ENCODE data around the gene SAMD11.
A peak's percentile ranks its signal among the peaks of the same experiment; 100 is the strongest.
"Not testable (repeated sequence)": the region's sequence is repeated elsewhere in the genome, so short reads cannot be mapped to it uniquely, and the experiment has no call there.

SAMD11 gene

DNA sequence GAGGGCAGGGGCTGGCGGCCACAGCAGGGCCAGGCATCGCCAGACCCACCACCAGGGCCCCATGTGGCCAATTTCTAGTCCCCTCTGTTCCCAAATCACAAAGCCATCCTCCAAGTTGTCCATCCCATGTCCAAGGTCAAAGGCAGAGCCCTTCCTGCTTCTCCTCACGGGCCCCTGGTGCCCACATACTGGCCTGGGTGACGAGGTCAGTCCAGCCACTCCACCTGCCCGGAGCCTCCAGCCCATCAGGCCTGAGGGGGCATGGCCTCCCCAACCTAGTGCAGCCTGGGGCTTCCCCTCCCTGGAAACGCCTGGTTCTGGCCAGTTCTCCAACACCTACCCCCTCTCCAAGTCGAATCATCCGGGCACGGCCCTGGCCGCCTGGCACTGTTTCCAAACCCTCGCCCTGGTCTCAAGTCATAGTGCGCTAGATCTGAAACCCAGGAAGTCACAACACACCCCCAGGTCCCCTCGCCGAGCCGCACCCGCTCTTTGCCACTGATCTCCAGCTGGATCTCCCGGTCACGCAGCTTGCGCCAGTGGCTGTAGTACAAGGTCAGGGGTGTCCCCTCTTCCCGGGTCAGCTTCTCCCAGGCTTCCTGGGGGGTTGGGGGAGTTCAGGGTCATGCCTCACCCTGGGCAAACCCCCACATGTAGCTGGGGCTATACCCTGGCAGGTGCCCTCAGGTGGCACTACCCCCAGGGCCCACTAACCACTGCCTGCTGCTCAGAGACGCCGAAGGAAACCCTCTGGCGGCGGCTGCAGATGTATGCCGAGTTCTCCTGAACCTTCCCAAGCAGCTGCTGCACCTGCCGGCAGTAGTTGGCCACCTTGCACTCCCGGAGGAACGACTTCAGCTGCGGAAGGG, 22.2 kb downstream of the SAMD11 start:
- no peak for DNase-seq (ENCODE audit: low read depth)

DNA sequence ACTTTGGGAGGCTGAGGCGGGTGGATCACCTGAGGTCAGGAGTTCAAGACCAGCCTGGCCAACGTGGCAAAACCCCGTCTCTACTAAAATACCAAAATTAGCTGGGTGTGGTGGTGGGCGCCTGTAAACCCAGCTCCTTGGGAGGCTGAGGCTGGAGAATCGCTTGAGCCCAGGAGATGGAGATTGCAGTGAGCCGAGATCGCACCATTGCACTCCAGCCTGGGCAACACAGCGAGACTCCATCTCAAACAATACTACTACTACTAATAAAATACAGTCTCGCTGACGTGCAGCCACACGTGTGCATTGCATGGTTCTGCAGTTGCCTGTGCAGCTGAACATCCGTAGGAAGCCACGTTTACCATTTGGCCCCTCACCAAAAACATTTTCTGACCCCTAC, 23.1 kb downstream of the SAMD11 start:
- DNase-seq (ENCODE audit: low read depth) = not testable (repeated sequence)

DNA sequence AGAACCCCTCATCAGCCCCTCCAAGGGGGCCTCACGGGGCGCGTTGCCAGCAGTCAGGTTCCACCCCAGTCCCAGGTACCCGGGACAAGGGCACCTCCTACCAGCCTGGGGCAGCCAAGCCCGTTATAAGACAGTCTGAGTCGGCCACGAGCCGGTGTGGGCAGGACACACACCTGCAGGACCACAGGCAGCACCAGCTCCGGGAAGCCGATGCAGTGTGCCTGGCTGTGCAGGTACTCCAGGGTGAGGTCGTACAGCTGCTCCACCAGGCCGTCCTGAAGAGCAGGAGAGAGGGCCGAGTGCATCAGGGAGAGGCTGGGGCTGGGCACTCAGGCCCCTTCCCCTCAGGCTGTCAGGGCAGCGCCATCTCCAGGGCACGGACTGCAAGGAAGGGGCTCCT, 24.2 kb downstream of the SAMD11 start:
- DNase-seq (ENCODE audit: low read depth) = no peak

DNA sequence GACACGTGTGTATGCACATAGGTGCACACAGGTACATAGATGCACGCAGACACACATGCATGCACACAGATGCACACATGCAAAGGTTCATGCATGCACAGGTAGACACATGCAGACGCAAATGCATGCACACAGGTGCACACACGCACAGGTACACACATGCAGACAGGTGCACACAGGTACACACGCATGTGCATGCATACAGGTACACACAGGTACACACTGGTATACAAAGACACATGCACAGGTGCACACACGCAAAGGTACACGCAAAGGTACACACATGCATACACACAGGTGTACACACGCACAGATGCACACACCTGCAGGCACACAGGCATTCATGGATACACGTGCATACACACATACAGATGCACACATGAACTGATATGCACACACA, 26.5 kb downstream of the SAMD11 start:
- DNase-seq (ENCODE audit: low read depth) = no peak

DNA sequence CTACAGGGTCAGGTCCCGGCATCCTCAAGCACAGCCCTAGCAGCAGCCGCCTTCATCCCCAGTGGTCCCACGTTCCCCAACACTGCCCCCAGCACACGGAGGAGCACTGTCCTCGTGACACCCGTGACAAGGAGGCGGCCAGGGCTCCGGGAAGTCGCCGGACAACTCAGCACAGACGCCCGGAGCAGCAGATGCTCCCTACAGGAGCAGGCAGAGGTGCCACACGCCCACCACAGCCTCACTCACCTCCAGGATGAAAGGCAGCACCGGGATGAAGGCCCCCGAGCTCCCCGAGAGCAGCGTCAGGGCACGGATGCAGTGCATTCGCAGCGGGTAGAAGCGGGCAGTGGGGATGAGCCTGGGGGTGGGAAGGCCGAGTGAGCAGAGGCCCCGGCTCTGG, 27.2 kb downstream of the SAMD11 start:
- DNase-seq (ENCODE audit: low read depth) = no peak

DNA sequence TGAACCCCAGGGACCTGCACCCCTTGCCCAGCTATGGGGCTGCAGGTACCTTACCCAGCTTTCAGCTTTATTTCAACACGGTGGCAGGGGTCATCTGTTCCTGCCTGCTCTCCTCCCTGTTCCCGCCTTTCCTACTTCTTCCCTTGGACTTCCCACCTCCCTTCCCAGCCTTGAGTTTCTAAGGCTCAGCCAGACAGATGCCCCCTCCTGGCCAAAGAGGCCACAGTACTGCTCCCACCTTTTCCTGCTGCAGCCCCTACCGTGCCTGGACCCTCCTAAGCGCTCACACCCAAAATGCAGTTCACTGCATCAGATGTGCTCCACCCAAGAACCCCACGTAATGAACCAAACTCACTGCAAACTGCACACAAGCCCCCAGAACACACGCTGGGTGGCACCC, 27.6 kb downstream of the SAMD11 start:
- DNase-seq (ENCODE audit: low read depth) = no peak

DNA sequence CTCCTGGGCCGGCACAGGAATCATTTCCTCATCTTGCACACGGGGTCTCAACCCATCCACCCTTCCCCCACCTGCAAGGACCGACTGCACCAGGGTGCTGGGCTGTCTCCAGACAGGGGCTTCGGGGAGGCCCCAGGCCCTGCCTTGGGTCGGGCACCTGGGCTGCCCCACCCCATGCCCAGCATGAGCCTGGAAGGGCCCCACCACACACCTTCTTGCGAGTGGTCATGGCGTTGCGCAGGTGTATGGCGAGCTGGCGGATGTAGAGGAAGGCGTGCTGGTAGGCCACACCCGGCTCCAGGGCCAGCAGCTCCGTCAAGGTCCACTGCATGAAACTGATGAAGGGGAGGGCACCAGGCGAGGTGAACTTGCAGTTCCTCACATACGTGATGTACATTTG, 28.5 kb downstream of the SAMD11 start:
- no peak for DNase-seq (ENCODE audit: low read depth)

DNA sequence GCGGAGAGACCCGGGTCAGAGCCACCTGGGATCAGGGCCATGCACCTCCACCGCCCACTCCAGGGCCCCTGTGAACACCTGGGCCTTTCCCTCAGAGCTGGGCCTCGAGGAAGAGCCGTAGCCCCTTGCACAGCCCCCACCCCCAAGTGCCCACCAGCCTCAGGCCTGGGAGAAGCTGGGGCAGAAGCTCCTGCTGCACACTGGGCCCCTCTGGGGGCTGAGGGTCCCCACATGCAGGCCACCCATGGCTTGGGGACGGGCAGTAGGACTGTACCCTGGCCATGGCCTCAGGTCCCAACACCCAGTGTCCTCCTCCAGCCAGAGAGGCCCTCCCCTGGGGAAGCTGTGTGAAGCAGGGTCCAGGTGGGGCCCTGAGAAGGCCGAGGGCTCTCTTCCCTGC, 28.9 kb downstream of the SAMD11 start:
- DNase-seq (ENCODE audit: low read depth) = no peak

DNA sequence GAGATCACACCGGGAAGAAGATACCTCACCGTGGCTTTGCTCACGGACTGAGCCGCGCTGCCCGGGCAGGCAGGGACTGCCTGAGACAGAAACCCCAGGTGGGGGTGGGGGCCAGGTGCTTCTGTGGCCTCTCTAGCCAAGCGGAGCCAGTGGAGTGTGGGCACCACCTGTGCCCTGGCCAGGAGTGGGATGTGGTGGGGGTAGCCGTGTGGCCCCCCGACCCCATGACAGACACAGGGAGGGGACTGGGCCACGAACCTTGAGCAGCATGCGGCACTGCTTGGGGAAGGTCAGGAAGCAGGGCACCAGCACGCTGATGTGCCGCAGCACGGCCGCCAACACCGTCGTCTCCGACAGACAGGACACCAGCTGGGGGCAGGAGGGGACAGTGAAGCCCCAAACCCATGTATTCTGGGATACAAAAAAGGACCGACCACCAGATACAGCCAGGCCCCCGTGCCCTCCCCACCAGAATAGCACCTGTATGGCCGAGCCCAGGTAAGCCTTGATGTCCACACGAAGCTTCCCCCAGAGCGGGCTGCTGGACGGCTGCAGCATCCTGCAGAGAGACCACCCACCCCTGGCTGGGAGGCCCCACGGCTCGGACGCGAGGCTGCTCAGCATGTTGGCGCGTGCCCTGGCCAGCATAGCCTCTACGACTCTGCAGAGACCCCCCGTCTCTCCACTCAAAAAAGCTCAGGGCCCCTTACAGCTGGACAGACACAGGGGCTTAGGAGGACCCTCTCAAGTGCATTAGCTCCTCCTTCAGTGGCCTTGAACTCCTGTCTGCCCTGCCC, 30.0 kb downstream of the SAMD11 start:
- no peak for DNase-seq (ENCODE audit: low read depth)

DNA sequence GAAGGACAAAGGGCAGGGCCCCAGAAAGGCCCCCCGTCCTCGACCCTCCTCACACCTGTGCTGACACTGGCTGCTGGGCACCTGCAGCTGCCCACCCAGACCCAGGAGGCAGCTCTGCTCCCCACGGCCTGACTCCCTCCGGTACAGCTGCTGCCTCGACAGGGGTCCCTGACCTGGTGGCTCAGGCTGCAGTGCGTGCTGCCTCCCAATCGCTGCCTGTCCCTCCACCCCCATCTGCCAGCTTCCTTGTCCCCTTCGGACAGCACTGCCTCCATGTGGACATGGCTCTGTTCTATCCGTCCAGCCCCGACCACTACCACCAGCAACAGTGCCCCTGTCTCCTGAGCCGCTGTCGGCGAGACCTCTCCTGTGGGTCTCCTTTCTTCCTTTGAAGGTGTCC, 31.2 kb downstream of the SAMD11 start:
- no peak for DNase-seq (ENCODE audit: low read depth)

DNA sequence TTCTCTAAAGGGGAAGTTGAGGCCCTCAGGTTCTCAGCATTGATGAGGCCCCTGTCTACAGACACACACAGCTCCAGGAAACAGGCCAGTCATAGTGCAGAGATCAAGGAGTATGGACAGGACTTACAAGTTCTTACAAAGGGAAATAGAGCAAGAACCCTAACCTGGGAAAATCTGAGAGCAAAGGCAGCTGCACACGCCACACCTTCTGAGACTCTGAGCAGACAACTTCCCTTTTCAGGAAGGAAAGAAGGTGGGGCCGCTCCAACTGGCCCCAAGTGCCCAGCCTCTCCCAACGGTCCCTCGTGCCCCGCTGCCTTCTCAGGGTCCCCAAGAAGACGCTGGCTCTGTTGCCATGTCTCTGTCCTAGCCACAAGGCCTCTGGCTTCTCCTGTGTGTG, 31.8 kb downstream of the SAMD11 start:
- DNase-seq (ENCODE audit: low read depth) = no peak

DNA sequence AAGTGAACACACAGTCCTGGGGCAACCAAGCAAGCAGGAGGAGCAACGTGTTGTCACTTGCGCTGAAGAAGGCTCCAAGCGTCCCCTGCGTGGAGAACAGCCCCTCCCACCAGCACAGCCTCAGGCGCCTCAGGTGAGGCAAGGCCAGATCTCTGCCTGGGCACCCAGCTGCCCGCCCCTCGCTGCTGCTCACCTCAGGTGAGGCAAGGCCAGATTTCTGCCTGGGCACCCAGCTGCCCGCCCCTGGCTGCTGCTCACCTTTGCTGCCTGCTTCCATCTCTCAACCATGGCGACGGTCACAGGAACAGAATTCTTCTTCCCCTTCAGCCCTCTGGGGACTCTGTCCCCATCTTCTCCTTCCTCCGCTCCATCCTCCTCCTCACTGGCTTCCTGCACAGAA, 32.9 kb downstream of the SAMD11 start:
- DNase-seq (ENCODE audit: low read depth) = no peak

DNA sequence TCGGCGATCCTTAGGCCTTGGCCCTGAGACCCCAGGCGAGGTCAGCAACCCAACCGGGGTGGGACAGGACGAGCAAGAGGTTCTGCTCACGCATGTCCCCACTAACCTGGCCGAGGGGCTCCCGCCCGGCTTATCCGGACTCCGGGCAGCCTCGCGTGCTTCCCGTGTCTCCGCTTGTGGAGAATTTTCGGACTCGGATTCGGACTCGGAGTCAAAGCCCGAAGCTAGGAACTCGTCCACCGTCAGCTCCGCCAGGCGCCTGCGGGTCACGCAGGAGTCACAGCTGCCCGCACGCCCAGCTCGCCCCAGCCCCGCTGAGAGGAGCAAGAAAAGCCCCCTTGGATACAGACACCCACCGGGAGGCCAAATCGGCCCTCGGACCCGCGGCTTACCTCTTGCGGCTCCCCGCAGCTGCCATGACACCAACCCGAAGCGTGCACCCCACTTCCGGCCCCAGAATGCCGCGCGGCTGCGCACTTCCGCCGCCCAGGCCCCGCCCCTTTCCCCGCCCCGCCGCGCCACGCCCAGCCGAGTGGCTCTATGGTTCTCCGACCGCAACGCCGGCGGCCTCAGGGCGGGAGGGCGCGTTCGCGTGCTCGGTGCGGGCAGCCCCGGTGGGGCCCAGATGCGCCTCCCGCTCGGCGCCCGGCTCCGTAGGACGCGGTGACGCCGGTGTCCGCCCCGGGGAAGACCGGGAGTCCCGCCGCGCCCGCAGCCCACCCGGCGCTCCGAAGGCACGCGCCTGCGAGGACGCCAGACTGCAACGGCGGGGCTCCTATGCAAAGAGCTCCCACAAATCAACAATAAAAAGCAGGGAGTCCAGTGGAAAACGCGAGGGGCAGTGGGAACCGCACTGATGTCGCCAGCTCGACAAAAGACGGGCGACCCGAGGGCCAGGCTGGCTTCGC, 35.4 kb downstream of the SAMD11 start, which contains the start of gene NOC2L:
TSS of gene NOC2L (minus strand) at position 434 of the 908 bp plus-strand sequence. CDS start at position 418, 16 bp downstream.
- peak; percentile 96 for DNase-seq (ENCODE audit: low read depth)

DNA sequence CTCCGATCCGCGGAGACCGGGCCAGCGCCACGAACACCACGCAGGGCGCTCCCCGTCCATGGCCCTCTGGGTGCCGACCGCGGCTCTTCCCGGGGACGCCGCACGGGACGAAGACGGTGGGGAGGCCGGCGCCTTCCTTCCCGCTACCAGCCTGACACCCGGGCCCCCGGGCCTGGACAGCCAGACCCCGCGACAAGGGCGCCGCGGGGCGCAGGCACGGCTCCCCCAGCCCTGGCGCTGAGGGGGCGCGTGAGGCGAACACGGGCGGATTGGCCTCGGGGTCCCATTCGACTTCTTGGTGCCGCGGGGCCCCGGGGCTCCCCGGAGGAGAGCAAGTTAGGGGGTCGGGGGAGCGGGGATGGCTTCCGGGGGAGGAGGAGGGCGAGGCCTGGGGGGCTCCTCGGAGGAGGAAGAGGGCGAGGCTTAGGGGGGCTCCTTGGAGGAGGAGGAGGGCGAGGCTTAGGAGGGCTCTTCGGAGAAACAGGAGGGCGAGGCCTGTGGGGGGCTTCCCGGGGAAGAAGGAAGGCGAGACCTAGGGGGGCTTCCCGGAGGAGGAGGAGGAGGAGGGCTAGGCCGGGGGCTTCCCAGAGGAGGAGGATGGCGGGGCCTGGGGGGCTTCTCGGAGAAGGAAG, 36.1 kb downstream of the SAMD11 start:
- DNase-seq (ENCODE audit: low read depth) = no peak

DNA sequence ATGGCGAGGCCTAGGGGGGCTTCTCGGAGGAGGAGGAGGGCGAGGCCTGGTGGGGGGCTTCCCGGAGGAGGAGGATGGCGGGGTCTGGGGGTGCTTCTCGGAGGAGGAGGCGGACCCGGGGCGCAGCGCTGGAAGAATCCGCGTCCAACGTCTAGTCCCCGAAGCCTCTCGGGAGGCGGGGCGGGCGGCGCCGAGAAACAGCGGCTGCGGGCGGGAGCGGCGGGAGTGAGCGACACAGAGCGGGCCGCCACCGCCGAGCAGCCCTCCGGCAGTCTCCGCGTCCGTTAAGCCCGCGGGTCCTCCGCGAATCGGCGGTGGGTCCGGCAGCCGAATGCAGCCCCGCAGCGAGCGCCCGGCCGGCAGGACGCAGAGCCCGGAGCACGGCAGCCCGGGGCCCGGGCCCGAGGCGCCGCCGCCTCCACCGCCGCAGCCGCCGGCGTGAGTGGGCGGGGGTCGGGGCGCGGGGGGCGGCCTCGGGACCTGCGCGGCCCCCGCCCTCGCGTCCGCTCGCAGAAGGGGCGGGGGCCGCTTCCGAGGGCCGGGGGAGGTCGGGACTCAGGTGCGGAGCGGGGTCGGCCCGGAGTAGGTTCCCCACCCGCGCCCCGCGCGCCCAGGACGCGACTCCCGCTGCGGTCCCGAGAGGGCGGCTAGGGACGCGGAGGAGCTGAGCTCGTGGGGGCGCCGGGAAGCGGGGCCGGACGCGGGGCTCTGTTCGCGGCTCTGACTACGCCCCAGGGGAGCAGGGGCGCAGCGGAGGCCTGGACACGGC, 36.8 kb downstream of the SAMD11 start, which contains the start of gene KLHL17:
TSS of gene KLHL17 (plus strand) at position 222 of the 769 bp plus-strand sequence. CDS start at position 332, 110 bp downstream.
- peak; percentile 72 for DNase-seq (ENCODE audit: low read depth)

DNA sequence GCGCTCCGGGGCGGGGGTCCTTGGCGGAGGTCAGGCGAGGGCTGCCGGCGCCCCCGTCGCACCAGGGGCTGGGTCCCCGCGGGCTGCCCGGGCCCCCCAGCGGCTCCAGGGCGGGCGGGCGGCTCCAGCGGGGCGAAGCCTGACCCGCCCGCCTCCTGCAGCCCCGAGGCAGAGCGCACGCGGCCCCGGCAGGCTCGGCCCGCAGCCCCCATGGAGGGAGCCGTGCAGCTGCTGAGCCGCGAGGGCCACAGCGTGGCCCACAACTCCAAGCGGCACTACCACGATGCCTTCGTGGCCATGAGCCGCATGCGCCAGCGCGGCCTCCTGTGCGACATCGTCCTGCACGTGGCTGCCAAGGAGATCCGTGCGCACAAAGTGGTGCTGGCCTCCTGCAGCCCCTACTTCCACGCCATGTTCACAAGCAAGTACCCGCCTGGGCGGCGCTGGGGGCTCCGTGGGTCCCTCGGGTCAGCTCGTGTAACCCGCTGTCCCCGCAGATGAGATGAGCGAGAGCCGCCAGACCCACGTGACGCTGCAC, 37.5 kb downstream of the SAMD11 start:
- DNase-seq (ENCODE audit: low read depth) = no peak

DNA sequence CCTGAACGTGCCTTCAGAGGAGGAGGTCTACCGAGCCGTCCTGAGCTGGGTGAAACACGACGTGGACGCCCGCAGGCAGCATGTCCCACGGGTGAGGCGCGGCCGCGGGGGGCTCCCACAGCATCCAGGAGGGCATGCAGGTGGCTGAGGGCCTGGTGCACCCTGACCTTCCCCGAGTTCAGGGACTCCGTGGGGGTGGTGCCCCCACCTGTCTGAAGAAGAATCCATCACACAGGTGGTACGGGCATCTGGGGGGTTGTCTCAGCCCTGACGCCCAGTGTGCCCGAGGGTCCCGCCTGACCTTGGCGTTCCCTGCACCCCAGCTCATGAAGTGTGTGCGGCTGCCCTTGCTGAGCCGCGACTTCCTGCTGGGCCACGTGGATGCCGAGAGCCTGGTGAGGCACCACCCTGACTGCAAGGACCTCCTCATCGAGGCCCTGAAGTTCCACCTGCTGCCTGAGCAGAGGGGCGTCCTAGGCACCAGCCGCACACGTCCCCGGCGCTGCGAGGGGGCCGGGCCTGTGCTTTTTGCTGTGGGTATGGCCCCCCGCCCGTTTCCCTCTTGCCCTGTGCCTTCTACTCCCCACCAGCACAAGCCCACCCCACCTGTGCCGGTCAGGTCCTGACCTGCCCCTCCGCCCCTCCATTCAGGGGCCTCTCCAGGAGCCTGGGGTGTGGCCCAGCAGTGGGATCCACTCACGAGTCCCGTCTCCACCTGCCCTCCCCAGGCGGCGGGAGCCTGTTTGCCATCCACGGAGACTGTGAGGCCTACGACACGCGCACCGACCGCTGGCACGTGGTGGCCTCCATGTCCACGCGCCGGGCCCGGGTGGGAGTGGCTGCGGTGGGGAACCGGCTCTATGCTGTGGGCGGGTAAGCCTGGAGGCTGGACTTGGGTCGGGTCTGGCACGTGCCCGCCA, 38.9 kb downstream of the SAMD11 start:
- DNase-seq (ENCODE audit: low read depth) = no peak

DNA sequence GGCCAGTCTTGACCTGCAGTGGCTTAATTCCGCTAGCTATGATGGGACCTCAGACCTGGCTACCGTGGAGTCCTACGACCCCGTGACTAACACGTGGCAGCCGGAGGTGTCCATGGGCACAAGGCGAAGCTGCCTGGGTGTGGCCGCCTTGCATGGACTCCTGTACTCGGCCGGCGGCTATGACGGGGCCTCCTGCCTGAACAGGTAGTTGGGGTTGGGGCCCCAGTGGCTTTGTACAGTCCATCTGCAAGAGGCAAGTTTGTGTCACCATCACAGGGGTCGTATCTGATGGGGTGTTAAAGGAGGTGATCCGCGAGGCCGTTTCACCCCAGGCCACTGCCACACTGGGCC, 39.6 kb downstream of the SAMD11 start:
- DNase-seq (ENCODE audit: low read depth) = no peak

DNA sequence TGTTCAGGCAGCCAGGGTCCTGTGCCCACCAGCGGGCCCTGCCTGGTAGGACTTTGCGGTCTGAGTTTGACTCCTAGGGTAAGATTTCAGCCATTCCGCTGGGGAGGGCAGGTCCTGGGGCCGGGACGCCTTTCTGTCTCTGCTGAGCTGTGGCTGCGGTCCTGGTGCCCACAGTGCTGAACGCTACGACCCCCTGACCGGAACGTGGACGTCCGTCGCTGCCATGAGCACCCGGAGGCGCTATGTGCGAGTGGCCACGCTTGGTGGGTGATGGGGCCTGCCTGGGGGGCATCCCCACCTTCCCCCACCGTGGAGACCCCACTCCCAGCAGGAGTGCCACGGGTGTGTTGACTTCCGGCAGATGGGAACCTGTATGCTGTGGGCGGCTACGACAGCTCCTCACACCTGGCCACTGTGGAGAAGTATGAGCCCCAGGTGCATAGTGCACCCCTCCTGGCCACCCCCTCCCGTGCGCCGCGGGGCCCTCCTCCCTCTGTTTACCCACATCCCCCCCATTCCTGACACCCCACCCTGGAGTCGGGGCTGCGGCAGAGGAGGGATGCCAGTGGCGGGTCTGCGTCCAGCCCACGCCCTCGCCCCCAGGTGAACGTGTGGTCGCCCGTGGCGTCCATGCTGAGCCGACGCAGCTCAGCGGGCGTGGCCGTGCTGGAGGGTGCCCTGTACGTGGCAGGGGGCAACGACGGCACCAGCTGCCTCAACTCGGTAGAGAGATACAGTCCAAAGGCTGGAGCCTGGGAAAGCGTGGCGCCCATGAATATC, 40.2 kb downstream of the SAMD11 start:
- DNase-seq (ENCODE audit: low read depth) = no peak
